KG1 (cell line): ENCODE measurements around the gene ATXN1L.

Experiments
- DNase-seq: peaks from one replicate; lab custom pipeline; 2025; lab: John Stamatoyannopoulos, UW

Gene ATXN1L

DNA sequence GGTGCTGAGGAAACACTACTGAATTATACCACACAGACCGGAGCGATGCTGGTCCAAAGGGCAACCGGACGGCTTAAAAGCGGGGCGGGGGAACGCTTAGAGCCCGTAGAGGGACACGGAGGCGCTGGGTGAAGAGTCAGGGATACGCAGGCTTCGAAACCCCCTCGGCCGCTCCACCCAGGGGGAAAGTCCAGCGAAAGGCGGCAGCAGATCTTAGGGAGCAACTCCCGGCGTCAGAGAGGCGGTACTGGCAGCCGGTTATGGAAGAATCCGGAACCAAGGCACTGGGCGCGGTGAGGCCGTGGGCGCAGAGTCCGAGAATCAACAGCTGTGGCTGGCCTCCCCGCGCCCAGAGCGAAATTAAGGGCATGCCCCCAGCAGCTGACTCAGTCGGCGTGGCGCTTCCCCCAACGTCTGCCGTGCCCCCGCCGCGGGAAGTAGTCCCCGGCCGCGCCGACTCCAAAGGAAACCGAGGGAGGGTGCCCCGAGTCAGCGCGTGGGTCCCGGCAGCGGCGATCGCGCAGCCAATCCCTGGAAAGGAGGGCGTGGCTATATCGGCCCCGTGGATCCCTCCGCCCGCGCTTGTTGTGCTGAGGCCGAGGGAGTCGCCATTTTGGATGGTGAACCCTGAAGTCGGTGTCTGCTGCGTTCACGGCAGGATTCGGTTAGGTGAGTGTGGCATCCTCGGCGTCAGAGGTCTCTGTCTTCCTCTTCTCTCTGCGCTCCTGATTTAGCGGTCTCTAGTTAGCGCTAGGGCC lies 49.3 kb downstream of the ATXN1L start, which contains the start of gene IST1:
Gene IST1, plus strand, starts transcription at position 611 of the 758 bp plus-strand sequence. CDS start 20,110 bp downstream, outside the sequence.
- DNase-seq, result peak; percentile 94

DNA sequence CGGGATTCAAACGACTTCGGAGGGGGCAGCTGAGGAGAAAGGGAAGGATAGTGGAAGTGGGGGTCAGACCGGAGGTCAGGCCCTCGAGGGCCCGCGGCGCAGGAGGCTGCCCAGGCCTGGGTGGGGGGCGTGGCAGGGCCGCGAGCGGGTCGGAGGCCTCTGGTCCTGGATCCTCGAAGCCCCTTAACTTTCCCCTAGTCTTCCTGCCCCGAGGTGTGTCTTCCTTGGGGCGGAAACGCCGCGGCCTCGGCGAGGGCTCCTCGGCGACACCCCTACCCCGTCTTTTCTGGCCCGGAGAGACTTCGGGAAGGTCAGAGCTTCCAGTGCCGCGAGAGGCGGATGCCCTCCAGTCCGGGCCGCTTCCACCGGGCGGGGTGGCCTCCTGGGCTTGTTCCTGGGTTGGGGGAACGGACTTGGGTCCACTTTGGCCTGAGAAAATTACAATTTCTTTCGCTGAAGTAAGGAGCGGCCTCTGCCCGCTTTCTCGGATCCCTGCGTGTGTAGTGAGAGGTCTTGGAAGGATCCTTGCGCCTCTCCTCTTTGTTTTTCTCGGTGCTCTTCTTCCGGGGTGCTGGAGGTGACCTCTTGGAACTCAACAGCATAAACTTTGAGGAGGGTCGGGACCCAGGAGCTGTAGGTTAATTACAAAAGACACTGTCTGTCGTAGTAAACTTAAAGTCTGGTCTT lies 50.0 kb downstream of the ATXN1L start:
- no peak for DNase-seq

DNA sequence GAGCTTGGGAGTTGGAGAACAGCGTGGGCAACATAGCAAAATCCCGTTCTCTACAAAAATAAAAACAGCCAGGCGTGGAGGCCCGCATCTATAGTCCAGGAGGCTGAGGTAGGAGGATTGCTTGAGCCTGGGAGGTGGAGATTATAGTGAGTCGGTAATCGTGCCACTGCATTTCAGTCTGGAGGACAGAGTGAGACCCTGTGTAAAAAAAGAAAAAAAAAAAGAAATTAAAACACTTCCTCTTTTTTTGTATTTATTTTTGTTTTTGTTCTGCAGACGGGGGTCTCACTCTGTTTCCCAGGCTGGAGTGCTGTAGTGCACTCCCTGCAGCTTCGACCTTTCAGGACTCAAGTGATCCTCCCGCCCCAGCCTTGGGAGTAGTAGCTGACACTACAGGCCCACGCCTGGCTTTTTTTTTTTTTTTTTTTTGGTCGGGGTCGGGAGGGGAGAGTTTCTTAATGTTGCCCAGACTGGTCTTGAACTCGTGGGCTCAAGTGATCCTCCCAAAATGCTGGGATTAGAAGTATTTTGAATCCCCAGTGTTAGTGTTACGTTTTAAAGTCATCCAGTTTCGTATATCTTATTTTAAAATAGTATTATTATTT lies 51.1 kb downstream of the ATXN1L start:
- no peak for DNase-seq

- DNase-seq, result no peak
Measured at GRCh38 chr16:71899171-71899570, 53.4 kb downstream of the ATXN1L start.

- no peak for DNase-seq
Measured at GRCh38 chr16:71902656-71903365, 57.0 kb downstream of the ATXN1L start.

DNA sequence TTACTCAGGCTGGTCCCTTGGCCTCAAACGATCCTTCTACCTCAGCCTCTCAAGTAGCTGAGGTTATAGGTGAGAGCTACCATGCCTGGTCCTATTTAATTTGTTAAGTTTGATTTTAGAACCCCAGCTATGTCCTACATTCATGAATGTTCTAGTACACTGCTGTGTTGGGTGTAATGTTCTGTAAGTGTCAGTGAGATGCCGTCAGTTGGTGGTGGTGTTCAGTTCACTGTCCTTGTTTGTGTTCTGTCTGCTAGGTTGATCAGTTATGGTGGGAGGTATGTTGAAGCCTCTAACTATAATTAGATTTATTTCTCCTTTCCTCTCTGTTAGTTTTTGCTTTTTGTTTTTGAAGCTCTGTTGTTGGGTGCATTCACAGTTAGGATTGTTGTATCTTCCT lies 57.8 kb downstream of the ATXN1L start:
- no peak for DNase-seq

DNA sequence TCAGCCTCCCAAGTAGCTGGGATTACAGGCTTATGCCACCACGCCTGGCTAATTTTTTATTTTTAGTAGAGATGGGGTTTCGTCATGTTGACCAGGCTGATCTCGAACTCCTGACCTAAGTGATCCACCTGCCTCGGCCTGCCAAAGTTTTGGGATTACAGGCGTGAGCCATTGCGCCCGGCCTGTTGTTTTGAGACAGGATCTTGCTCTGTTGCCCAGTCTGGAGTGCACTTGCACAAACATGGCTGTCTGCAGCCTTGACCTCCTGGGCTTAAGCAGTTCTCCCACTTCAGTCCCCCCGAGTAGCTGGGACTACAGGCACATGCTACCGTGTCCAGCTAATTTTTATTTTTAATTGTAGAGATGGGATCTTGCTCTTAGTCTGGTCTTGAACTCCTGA lies 58.5 kb downstream of the ATXN1L start:
- no peak for DNase-seq

- DNase-seq, result peak; percentile 16
Measured at GRCh38 chr16:71905765-71906164, 60.0 kb downstream of the ATXN1L start.
